SHP77 treated with DMSO at 0.1 percent for 48 hours (cell line): Measurements from ENCODE around the gene SCIMP.
"Not testable (repeated sequence)": the region's sequence is repeated elsewhere in the genome, so short reads cannot be mapped to it uniquely, and the experiment has no call there.

ENCODE experiments used
- DNase-seq: peaks from one replicate; lab custom pipeline; 2025; lab: John Stamatoyannopoulos, UW

SCIMP gene

DNA sequence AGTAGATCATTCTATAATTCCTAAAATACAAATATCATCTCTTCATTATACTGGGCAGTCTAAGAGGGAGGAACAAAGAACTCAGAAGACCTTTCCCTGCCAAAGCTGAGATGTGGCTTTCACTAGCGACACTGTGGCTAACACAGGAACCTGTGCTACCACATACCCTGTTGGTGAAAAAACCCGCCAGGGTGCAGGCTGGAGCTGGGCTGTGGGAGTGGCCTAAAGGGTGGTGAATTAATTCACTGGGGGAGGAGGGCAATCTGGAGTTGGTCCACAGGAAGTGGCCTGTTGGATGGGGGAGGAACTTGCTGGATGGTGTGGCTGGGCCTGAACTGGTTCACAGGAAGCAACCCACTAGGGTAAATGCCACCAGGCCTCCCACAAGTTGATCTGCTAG, 50.4 kb downstream of the SCIMP start:
- DNase-seq = no peak

DNA sequence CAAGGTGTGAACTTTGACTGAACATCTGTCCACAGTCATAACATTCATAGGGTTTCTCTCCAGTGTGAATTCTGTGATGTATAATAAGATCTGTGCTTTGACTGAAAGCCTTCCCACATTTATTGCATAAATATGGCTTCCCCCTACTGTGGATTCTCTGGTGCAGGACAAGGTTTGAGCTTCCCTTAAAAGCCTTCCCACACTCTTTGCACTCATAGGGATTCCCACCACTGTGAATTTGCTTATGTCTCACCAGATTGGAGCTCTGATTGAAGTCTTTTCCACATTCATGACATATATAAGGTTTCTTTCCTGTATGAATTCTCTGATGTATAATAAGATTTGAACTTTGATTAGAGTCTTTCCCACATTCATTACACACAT, 51.3 kb downstream of the SCIMP start:
- DNase-seq = no peak

DNA sequence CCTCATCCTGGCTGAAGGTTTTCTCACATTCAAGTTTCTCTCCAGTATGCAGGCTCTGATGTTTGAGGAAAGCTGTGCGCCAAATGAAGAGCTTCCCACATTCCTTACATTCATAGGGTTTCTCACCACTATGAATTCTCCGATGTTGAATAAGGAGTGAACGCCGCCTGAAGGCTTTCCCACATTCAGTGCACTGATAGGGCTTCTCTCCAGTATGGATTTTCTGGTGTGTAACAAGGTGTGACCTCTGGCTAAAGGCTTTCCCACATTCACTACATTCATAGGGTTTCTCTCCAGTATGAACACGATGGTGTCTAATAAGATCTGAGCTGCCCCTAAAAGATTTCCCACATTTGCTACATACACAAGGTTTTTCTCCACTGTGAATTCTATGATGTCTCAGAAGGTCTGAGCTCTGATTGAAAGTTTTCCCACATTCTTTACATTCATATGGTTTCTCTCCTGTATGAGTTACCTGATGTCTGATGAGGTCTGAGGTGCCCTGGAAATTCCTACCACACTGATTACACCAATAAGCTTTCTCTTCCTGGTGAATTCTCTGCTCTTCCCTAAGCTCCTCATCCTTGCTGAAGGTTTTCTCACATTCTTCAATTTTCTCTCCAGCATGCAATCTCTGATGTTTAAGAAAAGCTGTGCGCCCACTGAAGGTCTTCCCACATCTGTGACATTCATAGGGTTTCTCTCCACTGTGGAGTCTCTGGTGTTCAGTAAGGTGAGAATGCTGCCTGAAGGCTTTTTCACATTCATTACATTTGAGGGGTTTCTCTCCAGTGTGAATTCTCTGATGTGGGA, 51.9 kb downstream of the SCIMP start:
- no peak for DNase-seq

DNA sequence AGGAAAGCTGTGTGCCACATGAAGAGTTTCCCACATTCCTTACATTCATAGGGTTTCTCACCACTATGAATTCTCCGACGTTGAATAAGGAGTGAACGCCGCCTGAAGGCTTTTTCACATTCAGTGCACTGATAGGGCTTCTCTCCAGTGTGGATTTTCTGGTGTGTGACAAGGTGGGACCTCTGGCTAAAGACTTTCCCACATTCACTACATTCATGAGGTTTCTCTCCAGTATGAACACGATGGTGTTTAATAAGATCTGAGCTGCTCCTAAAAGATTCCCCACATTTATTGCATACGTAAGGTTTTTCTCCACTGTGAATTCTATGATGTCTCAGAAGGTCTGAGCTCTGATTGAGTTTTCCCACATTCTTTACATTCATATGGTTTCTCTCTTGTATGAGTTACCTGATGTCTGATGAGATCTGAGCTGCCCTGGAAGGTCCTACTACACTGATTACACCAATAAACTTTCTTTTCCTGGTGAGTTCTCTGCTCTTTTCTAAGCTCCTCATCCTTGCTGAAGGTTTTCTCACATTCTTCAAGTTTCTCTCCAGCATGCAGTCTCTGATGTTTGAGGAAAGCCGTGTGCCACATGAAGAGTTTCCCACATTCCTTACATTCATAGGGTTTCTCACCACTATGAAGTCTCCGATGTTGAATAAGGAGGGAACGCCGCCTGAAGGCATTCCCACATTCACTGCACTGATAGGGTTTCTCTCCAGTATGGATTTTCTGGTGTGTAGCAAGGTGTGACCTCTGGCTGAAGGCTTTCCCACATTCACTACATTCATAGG, 53.0 kb downstream of the SCIMP start:
- no peak for DNase-seq

DNA sequence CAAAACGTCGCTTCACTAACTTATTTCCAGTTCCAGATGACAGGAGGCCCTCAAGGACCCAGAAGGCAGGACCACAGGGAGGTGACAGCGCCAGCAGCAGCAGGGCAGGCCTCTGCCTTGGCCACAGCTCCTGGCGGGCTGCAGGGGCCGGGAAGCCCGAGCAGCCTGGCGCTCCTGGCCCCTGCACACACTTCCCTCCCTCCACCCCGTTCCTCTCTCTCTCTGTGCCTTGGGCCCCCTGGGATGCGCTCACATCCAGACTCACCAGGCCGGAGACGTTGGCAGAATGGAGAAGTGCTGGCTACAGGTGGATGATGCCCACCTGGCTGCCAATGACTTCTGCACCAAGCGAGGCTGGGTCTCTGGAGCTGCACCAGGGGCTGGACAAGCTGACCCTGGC, 55.7 kb downstream of the SCIMP start:
- no peak for DNase-seq

DNA sequence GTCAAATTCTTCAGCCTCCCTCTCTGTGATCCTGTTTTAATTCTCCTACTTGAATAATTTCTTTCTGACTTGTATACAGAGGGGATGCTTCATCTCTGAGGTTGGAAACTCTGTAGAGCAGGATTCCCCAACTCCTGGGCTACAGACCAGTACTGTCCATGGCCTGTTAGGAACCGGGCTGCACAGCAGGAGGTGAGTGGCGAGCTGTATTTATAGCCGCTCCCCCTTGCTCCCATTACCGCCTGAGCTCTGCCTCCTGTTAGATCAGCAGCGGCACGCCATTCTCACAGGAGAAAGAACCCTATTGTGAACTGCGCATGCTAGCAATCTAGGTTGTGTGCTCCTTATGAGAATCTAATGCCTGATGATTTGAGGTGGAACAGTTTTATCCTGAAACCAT, 59.6 kb downstream of the SCIMP start:
- DNase-seq = not testable (repeated sequence)

DNA sequence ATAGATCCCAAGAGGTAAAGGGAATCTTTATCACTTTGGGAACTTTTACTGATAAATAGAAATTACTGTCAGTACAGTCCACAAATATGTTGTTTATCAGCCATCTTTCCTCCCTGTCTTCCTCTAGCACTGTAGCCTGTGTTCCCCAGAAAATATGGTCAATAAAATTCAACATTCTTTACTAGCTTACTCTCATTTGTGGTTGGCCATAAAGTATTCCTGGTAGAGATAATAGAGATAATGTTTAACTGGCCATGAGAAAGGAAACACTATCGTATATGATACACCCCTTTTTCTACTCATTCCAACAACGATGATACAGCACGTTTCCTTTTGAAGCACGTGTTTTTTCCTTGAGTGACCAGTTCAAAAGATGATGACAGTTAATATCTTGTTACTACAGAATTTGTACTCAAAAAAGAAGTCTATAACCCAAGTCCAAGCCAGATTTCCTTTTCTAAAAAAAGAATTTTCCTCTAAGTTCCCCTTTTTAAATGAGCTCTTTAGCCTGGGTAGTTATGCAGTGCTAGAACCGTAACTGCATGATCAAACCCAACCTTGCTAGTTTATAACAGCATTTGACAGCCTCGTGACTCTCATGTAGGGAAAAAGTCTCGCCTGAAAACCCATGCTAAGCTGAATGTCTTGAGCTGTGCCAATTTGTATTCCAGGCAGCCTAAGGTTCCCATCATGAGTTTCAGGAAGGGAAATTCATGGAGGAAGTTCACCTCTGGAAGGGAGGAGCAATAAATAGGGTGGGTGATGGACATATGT, 68.7 kb downstream of the SCIMP start:
- not testable (repeated sequence) for DNase-seq

DNA sequence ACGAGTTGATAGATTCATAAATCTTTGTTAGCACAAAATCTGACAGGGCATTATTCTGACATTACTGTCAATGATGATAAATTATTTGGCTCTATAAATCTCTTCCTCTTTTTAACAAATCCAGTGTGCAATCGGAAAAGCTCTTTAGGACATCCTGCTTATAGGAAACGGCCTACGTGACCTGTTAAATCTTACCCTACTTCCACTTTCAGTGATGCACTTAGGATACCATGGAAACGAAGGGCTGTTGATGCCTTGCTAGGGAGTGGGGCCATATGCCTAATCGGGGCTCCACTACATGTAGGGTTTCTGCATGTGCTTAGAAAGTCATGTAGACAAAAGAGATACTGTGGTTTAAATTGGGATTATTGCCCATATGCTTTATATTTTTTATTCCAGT, 70.2 kb downstream of the SCIMP start:
- DNase-seq = no peak

DNA sequence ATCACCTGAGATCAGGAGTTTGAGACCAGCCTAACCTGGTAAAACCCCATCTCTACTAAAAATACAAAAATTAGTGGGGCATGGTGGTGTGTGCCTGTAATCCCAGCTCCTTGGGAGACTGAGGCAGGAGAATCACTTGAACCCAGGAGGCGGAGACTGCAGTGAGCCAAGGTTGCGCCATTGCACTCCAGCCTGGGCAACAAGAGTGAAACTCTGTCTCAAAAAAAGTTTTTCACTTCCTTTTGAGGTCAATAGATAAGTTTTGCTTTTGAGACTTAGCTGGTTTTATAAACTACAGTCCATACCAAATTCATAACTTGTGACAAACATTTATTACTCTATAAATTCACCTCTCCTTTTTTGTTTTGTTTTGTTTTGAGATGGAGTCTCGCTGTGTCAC, 72.9 kb downstream of the SCIMP start:
- not testable (repeated sequence) for DNase-seq

DNA sequence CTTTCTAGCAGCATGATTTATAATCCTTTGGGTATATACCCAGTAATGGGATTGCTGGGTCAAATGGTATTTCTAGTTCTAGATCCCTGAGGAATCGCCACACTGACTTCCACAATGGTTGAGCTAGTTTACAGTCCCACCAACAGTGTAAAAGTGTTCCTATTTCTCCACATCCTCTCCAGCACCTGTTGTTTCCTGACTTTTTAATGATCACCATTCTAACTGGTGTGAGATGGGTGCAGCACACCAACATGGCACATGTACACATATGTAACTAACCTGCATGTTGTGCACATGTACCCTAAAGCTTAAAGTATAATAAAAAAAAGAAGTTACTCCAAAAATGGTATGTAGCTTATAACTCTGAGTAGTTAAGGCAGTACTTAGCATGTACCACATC, 74.0 kb downstream of the SCIMP start:
- not testable (repeated sequence) for DNase-seq
